ENCODE measurements around the gene ZGPAT.
"Not testable (repeated sequence)": the region's sequence is repeated elsewhere in the genome, so short reads cannot be mapped to it uniquely, and the experiment has no call there.

The ZGPAT gene

GRCh38 chr20:63766695-63767426 is 59.0 kb downstream of the ZGPAT start:
- no peak for DNase-seq

GRCh38 chr20:63767456-63767855 is 59.6 kb downstream of the ZGPAT start:
- no peak for DNase-seq

- no peak for DNase-seq
These were observed 60.0 kb downstream of the ZGPAT start for GRCh38 chr20:63767886-63768285.

GRCh38 chr20:63768591-63769515 is 61.0 kb downstream of the ZGPAT start:
- no peak for DNase-seq

- DNase-seq = no peak
These were observed 62.1 kb downstream of the ZGPAT start for GRCh38 chr20:63769891-63770474.

GRCh38 chr20:63771046-63771707 is 63.3 kb downstream of the ZGPAT start:
- DNase-seq = no peak

GRCh38 chr20:63772781-63773518 is 65.1 kb downstream of the ZGPAT start:
- DNase-seq = peak in 2 of 3 donors; percentile 26 to 33

GRCh38 chr20:63773571-63774241 is 65.9 kb downstream of the ZGPAT start:
- no peak for DNase-seq

- DNase-seq = no peak
These were observed 66.5 kb downstream of the ZGPAT start for GRCh38 chr20:63774306-63774705.

GRCh38 chr20:63775096-63775978 is 67.5 kb downstream of the ZGPAT start:
- peak in 2 of 3 donors; percentile 17 to 58 for DNase-seq

GRCh38 chr20:63776875-63777274 is 69.0 kb downstream of the ZGPAT start:
- not testable (repeated sequence) for DNase-seq

- no peak for DNase-seq
These were observed 69.8 kb downstream of the ZGPAT start for GRCh38 chr20:63777614-63778013.

GRCh38 chr20:63778034-63778752 is 70.4 kb downstream of the ZGPAT start:
- DNase-seq = no peak

GRCh38 chr20:63778857-63779256 is 71.0 kb downstream of the ZGPAT start:
- DNase-seq = peak in 2 of 3 donors; percentile 8 to 31

GRCh38 chr20:63781181-63781580 is 73.3 kb downstream of the ZGPAT start:
- no peak for DNase-seq

GRCh38 chr20:63782051-63782471 is 74.2 kb downstream of the ZGPAT start:
- no peak for DNase-seq

- no peak for DNase-seq
These were observed 74.7 kb downstream of the ZGPAT start for GRCh38 chr20:63782521-63782971.

GRCh38 chr20:63783970-63784369 is 76.1 kb downstream of the ZGPAT start:
- no peak for DNase-seq

GRCh38 chr20:63785691-63786131 is 77.9 kb downstream of the ZGPAT start:
- no peak for DNase-seq

Measured in suppressor macrophage treated with lipopolysaccharide for 1 hour (primary cell).